ENCODE data around the gene MAP3K5.

- no peak for TF ChIP-seq CTCF (IDR thresholded peaks at IDR 0.05)
- TF ChIP-seq EP300 (IDR thresholded peaks at IDR 0.05) = no peak
- no peak for TF ChIP-seq POLR2A (IDR thresholded peaks at IDR 0.05)
These were observed 239.0 kb downstream of the MAP3K5 start for GRCh38 chr6:136553166-136553787.
